ENCODE results near the gene SSBP2.

- no peak for TF ChIP-seq RAD21 (IDR thresholded peaks at IDR 0.05; ENCODE audit: low read depth)
- no peak for TF ChIP-seq TEAD4 (IDR thresholded peaks at IDR 0.05)
- TF ChIP-seq USF1 (IDR thresholded peaks at IDR 0.05) = no peak
- TF ChIP-seq TAF1 (IDR thresholded peaks at IDR 0.05; ENCODE audit: low read depth) = no peak
- TF ChIP-seq YY1 (IDR thresholded peaks at IDR 0.05; ENCODE audit: low read depth) = no peak
- TF ChIP-seq ZBTB7A (IDR thresholded peaks at IDR 0.05; ENCODE audit: low read depth) = no peak
- no peak for TF ChIP-seq CREB1 (IDR thresholded peaks at IDR 0.05; ENCODE audit: low read depth)
Measured at GRCh38 chr5:81626524-81626923, 124.4 kb downstream of the SSBP2 start.

Measured in Ishikawa (cell line).